ENCODE results near the gene PTGDS. TPM values are rescaled to one million over a fixed set of nuclear protein-coding genes. Genes with fewer than 3 reads are reported as not detected.
A peak's percentile ranks its signal among the peaks of the same experiment; 100 is the strongest.

Gene PTGDS
- total RNA-seq, 1 donor from 2014 or later: 4.2 TPM

GRCh38 chr9:136985853-136986252, 8.5 kb downstream of the PTGDS start:
- H3K4me3 ChIP-seq (ENCODE audit: low read length in 3 of 3): no peak overlapping the region
- no peaks in the 10 kb centered on the region for H3K36me3 ChIP-seq (ENCODE audit: control insufficient read depth in 3 of 3, insufficient read depth in 3 of 3, low read length in 3 of 3)
- peaks cover 0 to 4% (median 0%) of the 10 kb centered on the region in 3 donors for H3K9me3 ChIP-seq (ENCODE audit: control insufficient read depth in 3 of 3, low read length in 3 of 3)
- H3K27me3 ChIP-seq (ENCODE audit: control insufficient read depth in 3 of 3, insufficient read depth in 3 of 3, low read length in 3 of 3): peaks cover 22 to 36% (median 33%) of the 10 kb centered on the region in 3 donors
- no peak overlapping the region for H3K27ac ChIP-seq (ENCODE audit: low read depth, low read length)
- H3K4me1 ChIP-seq (ENCODE audit: control insufficient read depth in 3 of 3, insufficient read depth in 3 of 3, low read length in 3 of 3): peaks cover 0 to 8% (median 7%) of the 10 kb centered on the region in 3 donors
- H3K9ac ChIP-seq (ENCODE audit: low read depth in 1 of 3, low read length in 3 of 3): no peak overlapping the region

GRCh38 chr9:136988872-136989271, 11.6 kb downstream of the PTGDS start:
- no peak overlapping the region for H3K4me3 ChIP-seq (ENCODE audit: low read length in 3 of 3)

GRCh38 chr9:136990242-136990911, 13.1 kb downstream of the PTGDS start:
- no peak overlapping the region for H3K9ac ChIP-seq (ENCODE audit: low read depth in 1 of 3, low read length in 3 of 3)
- H3K36me3 ChIP-seq (ENCODE audit: control insufficient read depth in 3 of 3, insufficient read depth in 3 of 3, low read length in 3 of 3): peaks cover 3 to 6% (median 3%) of the 10 kb centered on the region in 3 donors
- no peak overlapping the region for H3K27ac ChIP-seq (ENCODE audit: low read depth, low read length)
- H3K4me3 ChIP-seq (ENCODE audit: low read length in 3 of 3): no peak overlapping the region
- H3K27me3 ChIP-seq (ENCODE audit: control insufficient read depth in 3 of 3, insufficient read depth in 3 of 3, low read length in 3 of 3): peaks cover 6 to 13% (median 8%) of the 10 kb centered on the region in 3 donors
- H3K4me1 ChIP-seq (ENCODE audit: control insufficient read depth in 3 of 3, insufficient read depth in 3 of 3, low read length in 3 of 3): peaks cover 10 to 15% (median 11%) of the 10 kb centered on the region in 3 donors
- H3K9me3 ChIP-seq (ENCODE audit: control insufficient read depth in 3 of 3, low read length in 3 of 3): peaks cover 0 to 4% (median 0%) of the 10 kb centered on the region in 3 donors

More at GRCh38 chr9:136988872-136989271, 11.6 kb downstream of the PTGDS start:
- H3K27me3 ChIP-seq (ENCODE audit: control insufficient read depth in 3 of 3, insufficient read depth in 3 of 3, low read length in 3 of 3): peaks cover 14 to 23% (median 19%) of the 10 kb centered on the region in 3 donors
- H3K9me3 ChIP-seq (ENCODE audit: control insufficient read depth in 3 of 3, low read length in 3 of 3): peaks cover 0 to 4% (median 0%) of the 10 kb centered on the region in 3 donors
- H3K4me1 ChIP-seq (ENCODE audit: control insufficient read depth in 3 of 3, insufficient read depth in 3 of 3, low read length in 3 of 3): peaks cover 8 to 19% (median 11%) of the 10 kb centered on the region in 3 donors
- H3K9ac ChIP-seq (ENCODE audit: low read depth in 1 of 3, low read length in 3 of 3): no peak overlapping the region
- no peak overlapping the region for H3K27ac ChIP-seq (ENCODE audit: low read depth, low read length)
- peaks cover 3 to 6% (median 3%) of the 10 kb centered on the region in 3 donors for H3K36me3 ChIP-seq (ENCODE audit: control insufficient read depth in 3 of 3, insufficient read depth in 3 of 3, low read length in 3 of 3)

- Histone ChIP-seq H3K4me3 (ENCODE audit: low read length in 3 of 3) (peak within 1 kb of the TSS; percentile 83 to 84 (median 83)), H3K9me3 (ENCODE audit: control insufficient read depth in 3 of 3, low read length in 3 of 3) (peaks cover 0 to 4% (median 0%) of the 10 kb centered on the region in 3 donors), H3K36me3 (ENCODE audit: control insufficient read depth in 3 of 3, insufficient read depth in 3 of 3, low read length in 3 of 3) (peaks cover 3 to 6% (median 3%) of the 10 kb centered on the region in 3 donors), H3K9ac (ENCODE audit: low read depth in 1 of 3, low read length in 3 of 3) (peak within 1 kb of the TSS; percentile 70 to 85 (median 85)), H3K27me3 (ENCODE audit: control insufficient read depth in 3 of 3, insufficient read depth in 3 of 3, low read length in 3 of 3) (peaks cover 5 to 18% (median 8%) of the 10 kb centered on the region in 3 donors), H3K4me1 (ENCODE audit: control insufficient read depth in 3 of 3, insufficient read depth in 3 of 3, low read length in 3 of 3) (peaks cover 13 to 18% (median 15%) of the 10 kb centered on the region in 3 donors), H3K27ac (ENCODE audit: low read depth, low read length) (peak within 1 kb of the TSS; percentile 19)
Measured at GRCh38 chr9:136991993-136992818, 14.9 kb downstream of the PTGDS start, which contains the start of gene PAXX. PAXX (plus strand) TSS chr9:136992422; CDS start chr9:136992444, 22 bp downstream.

- Histone ChIP-seq H3K27ac (ENCODE audit: low read depth, low read length) (peak overlapping the region; percentile 19), H3K27me3 (ENCODE audit: control insufficient read depth in 3 of 3, insufficient read depth in 3 of 3, low read length in 3 of 3) (peaks cover 6 to 15% (median 11%) of the 10 kb centered on the region in 3 donors), H3K4me3 (ENCODE audit: low read length in 3 of 3) (peak overlapping the region; percentile 83 to 84 (median 83)), H3K36me3 (ENCODE audit: control insufficient read depth in 3 of 3, insufficient read depth in 3 of 3, low read length in 3 of 3) (peaks cover 3 to 6% (median 3%) of the 10 kb centered on the region in 3 donors), H3K9me3 (ENCODE audit: control insufficient read depth in 3 of 3, low read length in 3 of 3) (peaks cover 0 to 4% (median 0%) of the 10 kb centered on the region in 3 donors), H3K9ac (ENCODE audit: low read depth in 1 of 3, low read length in 3 of 3) (peak overlapping the region; percentile 70 to 85 (median 85)), H3K4me1 (ENCODE audit: control insufficient read depth in 3 of 3, insufficient read depth in 3 of 3, low read length in 3 of 3) (peaks cover 13 to 18% (median 15%) of the 10 kb centered on the region in 3 donors)
Measured at GRCh38 chr9:136992819-136993369, 15.6 kb downstream of the PTGDS start.

- H3K4me1 ChIP-seq (ENCODE audit: control insufficient read depth in 3 of 3, insufficient read depth in 3 of 3, low read length in 3 of 3): peaks cover 13 to 18% (median 15%) of the 10 kb centered on the region in 3 donors
- H3K9me3 ChIP-seq (ENCODE audit: control insufficient read depth in 3 of 3, low read length in 3 of 3): peaks cover 0 to 4% (median 0%) of the 10 kb centered on the region in 3 donors
Measured at GRCh38 chr9:136994180-136994887, 17.0 kb downstream of the PTGDS start.

GRCh38 chr9:136994888-136995230, 17.6 kb downstream of the PTGDS start:
- peaks cover 13 to 18% (median 15%) of the 10 kb centered on the region in 3 donors for H3K4me1 ChIP-seq (ENCODE audit: control insufficient read depth in 3 of 3, insufficient read depth in 3 of 3, low read length in 3 of 3)

More at GRCh38 chr9:136994180-136994887, 17.0 kb downstream of the PTGDS start:
- no peak overlapping the region for H3K27ac ChIP-seq (ENCODE audit: low read depth, low read length)
- peak overlapping the region in 1 of 3 donors; percentile 8 for H3K9ac ChIP-seq (ENCODE audit: low read depth in 1 of 3, low read length in 3 of 3)
- H3K4me3 ChIP-seq (ENCODE audit: low read length in 3 of 3): no peak overlapping the region
- peaks cover 6 to 18% (median 15%) of the 10 kb centered on the region in 3 donors for H3K27me3 ChIP-seq (ENCODE audit: control insufficient read depth in 3 of 3, insufficient read depth in 3 of 3, low read length in 3 of 3)
- H3K36me3 ChIP-seq (ENCODE audit: control insufficient read depth in 3 of 3, insufficient read depth in 3 of 3, low read length in 3 of 3): peaks cover 3 to 6% (median 3%) of the 10 kb centered on the region in 3 donors

GRCh38 chr9:136995362-136995761, 18.1 kb downstream of the PTGDS start:
- no peak overlapping the region for H3K27ac ChIP-seq (ENCODE audit: low read depth, low read length)
- peaks cover 0 to 2% (median 0%) of the 10 kb centered on the region in 3 donors for H3K9me3 ChIP-seq (ENCODE audit: control insufficient read depth in 3 of 3, low read length in 3 of 3)
- H3K9ac ChIP-seq (ENCODE audit: low read depth in 1 of 3, low read length in 3 of 3): no peak overlapping the region
- H3K36me3 ChIP-seq (ENCODE audit: control insufficient read depth in 3 of 3, insufficient read depth in 3 of 3, low read length in 3 of 3): peaks cover 3 to 6% (median 3%) of the 10 kb centered on the region in 3 donors
- no peak overlapping the region for H3K4me3 ChIP-seq (ENCODE audit: low read length in 3 of 3)
- H3K4me1 ChIP-seq (ENCODE audit: control insufficient read depth in 3 of 3, insufficient read depth in 3 of 3, low read length in 3 of 3): peaks cover 13 to 18% (median 15%) of the 10 kb centered on the region in 3 donors
- H3K27me3 ChIP-seq (ENCODE audit: control insufficient read depth in 3 of 3, insufficient read depth in 3 of 3, low read length in 3 of 3): peaks cover 6 to 19% (median 15%) of the 10 kb centered on the region in 3 donors

More at GRCh38 chr9:136994888-136995230, 17.6 kb downstream of the PTGDS start:
- peaks cover 0 to 4% (median 0%) of the 10 kb centered on the region in 3 donors for H3K9me3 ChIP-seq (ENCODE audit: control insufficient read depth in 3 of 3, low read length in 3 of 3)
- peaks cover 3 to 6% (median 3%) of the 10 kb centered on the region in 3 donors for H3K36me3 ChIP-seq (ENCODE audit: control insufficient read depth in 3 of 3, insufficient read depth in 3 of 3, low read length in 3 of 3)
- H3K27me3 ChIP-seq (ENCODE audit: control insufficient read depth in 3 of 3, insufficient read depth in 3 of 3, low read length in 3 of 3): peaks cover 6 to 19% (median 15%) of the 10 kb centered on the region in 3 donors
- no peak overlapping the region for H3K4me3 ChIP-seq (ENCODE audit: low read length in 3 of 3)
- no peak overlapping the region for H3K27ac ChIP-seq (ENCODE audit: low read depth, low read length)
- no peak overlapping the region for H3K9ac ChIP-seq (ENCODE audit: low read depth in 1 of 3, low read length in 3 of 3)

Data from skeletal muscle tissue (tissue), 4 donors.